Anterior cingulate cortex (tissue), 58 donors: Measurements from ENCODE around the gene SVIL.

Source experiments
- DNase-seq, 58 donors: peaks; one replicate each; lab custom pipeline; 2025; lab: John Stamatoyannopoulos, UW

SVIL gene, protein sequence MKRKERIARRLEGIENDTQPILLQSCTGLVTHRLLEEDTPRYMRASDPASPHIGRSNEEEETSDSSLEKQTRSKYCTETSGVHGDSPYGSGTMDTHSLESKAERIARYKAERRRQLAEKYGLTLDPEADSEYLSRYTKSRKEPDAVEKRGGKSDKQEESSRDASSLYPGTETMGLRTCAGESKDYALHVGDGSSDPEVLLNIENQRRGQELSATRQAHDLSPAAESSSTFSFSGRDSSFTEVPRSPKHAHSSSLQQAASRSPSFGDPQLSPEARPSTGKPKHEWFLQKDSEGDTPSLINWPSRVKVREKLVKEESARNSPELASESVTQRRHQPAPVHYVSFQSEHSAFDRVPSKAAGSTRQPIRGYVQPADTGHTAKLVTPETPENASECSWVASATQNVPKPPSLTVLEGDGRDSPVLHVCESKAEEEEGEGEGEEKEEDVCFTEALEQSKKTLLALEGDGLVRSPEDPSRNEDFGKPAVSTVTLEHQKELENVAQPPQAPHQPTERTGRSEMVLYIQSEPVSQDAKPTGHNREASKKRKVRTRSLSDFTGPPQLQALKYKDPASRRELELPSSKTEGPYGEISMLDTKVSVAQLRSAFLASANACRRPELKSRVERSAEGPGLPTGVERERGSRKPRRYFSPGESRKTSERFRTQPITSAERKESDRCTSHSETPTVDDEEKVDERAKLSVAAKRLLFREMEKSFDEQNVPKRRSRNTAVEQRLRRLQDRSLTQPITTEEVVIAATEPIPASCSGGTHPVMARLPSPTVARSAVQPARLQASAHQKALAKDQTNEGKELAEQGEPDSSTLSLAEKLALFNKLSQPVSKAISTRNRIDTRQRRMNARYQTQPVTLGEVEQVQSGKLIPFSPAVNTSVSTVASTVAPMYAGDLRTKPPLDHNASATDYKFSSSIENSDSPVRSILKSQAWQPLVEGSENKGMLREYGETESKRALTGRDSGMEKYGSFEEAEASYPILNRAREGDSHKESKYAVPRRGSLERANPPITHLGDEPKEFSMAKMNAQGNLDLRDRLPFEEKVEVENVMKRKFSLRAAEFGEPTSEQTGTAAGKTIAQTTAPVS (N-terminal part only)

GRCh38 chr10:29634764-29635625 is at the start of gene SVIL:
SVIL (minus strand) TSS chr10:29634971; CDS start chr10:29555058, 79,913 bp downstream.
- no peak for DNase-seq

DNA sequence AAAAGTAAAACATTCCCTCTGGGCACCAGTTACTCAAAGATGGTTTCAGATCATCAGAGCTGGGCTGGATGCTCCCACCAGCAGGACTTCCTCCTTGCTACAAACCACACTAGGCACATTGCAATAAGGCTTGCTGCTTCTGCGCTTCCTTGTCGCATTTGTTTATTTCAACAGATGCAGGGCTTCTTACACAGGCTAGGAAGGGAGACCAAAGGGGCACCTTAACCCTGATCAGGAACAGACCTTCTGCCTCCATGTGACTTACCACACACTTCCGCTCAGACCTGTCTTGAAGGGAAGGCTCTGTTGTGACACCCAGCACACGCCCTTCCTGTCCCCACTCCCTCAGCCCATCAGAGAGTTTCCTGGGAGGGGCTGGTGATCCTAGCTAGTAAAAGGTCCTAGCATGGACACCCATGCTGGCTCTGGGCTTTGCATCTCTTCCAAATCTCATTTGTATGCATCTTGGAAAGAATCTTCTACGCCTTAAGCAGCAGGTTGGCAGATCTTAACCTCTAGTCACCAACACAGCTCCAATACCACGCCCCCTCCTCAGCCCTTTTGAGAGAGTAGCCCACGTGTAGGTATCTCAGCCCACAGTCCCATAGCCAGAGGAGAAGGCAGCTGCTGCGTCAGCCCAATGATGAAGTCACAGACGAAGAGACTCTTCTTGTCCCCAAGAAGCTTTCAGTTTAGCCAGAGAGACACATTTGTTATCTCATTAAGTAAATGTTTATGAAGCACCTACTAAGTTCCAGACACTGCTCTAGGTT is 47.1 kb upstream of the SVIL start:
- DNase-seq: no peak

GRCh38 chr10:29680091-29680490 is 45.3 kb upstream of the SVIL start:
- no peak for DNase-seq

GRCh38 chr10:29676732-29677131 is 42.0 kb upstream of the SVIL start:
- no peak for DNase-seq

DNA sequence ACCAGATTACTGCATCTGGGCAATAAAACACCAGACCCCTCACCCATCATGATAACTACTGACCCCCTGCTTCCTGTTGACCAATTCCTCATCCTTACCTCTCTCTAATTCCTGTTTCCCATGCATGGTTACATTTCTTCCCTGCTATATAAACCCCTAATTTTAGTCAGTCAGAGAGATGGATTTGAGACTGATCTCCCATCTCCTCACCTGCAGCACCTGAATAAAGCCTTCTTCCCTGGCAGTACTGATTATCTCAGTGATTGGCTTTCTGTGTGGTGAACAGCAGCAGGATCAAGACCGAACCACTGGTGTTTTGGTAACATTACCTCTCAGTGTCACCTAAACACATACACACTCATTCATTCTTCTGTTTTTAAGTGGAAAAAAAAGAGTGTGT is 41.2 kb upstream of the SVIL start:
- no peak for DNase-seq

- DNase-seq: no peak
Observed at GRCh38 chr10:29671968-29672367, 37.2 kb upstream of the SVIL start.

DNA sequence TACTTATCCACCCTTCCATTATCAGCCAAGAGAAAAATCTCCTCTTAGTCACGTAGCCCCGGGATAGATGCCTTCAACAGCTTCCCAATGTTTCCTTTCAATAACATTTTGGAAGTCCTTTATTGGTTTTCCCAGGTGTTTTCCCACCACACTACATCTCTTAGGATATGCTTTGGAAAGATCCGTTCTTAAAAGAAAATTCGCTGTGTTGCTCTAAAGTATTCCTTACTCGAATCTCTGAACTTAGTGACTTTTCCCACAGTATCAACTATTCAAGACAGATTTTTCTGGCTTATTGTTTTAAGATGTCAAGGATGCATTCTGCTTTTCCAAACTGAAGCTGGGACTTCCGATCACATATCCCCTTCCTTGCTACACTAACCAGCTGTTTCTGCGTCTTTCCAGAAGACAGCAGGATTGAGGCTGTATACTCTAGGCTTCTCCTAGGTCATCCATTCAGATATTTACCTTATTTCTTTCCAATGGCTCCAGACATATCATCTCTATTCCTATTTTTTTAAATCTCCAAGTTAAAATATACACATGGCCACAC is 36.5 kb upstream of the SVIL start:
- no peak for DNase-seq

DNA sequence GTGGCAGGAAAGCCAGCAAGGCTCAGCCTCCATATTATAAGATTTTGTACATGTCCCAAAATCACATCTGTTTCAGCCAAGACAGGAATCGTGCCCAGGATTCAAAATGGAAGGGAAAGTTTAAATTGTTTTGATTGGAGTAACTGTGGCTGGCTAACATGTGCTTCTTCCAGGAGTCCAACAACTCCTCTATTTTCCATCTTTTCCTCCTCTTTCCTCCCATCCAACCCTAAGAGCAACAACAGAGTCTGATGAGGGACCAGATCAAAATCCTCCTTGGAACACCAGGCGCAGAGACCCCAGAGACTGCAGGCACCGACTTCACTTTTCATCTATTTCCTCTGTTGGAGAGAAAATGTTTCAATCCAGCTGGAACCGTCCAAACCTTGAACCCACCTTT is 36.0 kb upstream of the SVIL start:
- DNase-seq: no peak

DNA sequence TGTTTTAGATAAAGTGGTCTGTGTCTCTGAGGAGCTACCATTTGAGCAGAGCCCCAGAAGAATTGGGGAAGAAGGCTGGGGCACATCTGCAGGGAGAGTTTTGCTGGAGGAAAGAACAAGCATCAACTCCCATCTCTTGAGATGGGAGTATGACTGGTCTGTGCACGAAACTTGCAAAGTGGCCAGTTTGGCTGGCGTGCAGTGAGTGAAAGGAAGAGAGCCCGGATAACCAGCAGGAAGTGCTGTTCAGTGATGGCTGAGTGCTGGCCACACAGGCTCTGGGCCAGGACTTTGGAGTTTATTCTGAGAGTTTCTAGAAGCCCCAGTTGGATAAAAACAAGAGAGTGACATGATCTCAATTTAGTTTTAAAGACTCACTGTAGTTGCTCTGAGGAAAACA is 34.4 kb upstream of the SVIL start:
- DNase-seq: no peak

- DNase-seq: no peak
Observed at GRCh38 chr10:29668628-29669027, 33.9 kb upstream of the SVIL start.

- no peak for DNase-seq
Observed at GRCh38 chr10:29667191-29667590, 32.4 kb upstream of the SVIL start.

GRCh38 chr10:29666201-29666600 is 31.4 kb upstream of the SVIL start:
- DNase-seq: no peak

GRCh38 chr10:29663718-29664117 is 28.9 kb upstream of the SVIL start:
- DNase-seq: no peak

DNA sequence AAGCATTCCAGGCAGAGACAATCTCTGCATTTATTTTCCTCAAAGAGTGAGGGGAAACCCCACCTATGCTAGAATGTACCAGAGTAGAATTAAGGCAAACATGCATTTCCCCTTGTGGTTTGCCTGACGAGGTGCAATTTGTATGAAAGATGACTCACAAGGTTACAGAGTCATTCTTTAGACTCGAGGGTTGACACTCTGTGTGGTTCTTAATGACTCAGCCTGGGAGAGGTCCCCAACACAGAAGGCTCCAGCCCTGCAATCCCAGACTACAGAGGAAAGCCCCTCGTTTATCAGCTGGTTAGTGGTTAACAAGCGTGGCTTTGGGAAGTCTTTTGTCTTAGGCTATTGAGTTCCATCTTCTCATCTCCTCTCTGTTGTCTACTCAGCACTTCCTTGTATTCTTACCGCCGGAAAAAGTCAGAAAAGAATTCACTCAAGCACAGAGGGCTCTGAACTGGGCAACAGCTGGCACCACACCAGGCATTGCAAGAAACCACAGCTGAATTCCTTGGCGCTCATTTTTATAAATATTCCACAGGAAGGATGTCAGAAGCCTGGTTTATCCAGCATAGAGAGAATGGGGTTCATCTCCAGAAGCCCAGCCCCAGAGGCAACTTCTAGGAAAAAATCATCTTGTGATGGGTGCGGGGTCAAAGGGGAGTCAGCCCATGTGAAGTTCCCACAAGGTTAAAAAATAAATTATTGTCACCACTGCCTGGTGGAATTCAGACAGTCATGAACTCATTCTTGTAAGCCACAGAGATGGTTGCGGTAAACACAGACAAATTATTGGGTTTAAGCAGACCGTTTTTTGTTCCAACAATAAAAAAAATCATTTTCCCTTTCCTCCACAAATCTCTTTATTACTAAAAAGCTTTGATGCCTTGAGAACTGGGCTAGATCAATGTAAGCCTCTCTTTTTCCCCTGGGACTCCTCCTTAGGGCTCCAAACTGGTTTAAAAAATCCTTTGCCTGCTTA is 24.5 kb upstream of the SVIL start:
- no peak for DNase-seq

GRCh38 chr10:29657719-29658274 is 23.0 kb upstream of the SVIL start:
- DNase-seq: no peak

DNA sequence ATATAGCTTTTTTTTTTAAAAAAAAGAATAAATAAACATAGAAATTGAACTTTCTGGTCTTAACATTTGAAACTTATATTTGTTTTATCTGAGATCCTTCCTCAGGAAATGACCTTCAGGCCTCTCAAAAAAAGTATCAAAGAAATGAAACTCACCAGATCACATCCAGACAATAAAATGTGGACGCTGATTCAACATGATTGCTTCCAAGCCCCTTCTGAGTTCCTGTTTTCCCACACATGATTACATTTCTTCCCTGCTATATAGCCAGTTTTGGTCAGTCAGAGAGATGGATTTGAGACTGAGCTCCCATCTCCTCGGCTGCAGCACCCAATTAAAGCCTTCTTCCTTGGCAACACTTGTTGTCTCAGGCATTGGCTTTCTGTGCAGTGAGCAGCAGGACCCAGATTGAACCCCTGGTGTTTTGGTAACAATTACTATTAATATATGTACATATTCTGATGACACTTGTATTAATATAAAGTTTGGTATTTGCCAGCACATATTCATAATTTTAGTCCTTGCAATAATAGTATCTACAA is 21.8 kb upstream of the SVIL start:
- no peak for DNase-seq

GRCh38 chr10:29652192-29652591 is 17.4 kb upstream of the SVIL start:
- no peak for DNase-seq
